ENCODE data around the gene SF1.

The SF1 gene

DNA sequence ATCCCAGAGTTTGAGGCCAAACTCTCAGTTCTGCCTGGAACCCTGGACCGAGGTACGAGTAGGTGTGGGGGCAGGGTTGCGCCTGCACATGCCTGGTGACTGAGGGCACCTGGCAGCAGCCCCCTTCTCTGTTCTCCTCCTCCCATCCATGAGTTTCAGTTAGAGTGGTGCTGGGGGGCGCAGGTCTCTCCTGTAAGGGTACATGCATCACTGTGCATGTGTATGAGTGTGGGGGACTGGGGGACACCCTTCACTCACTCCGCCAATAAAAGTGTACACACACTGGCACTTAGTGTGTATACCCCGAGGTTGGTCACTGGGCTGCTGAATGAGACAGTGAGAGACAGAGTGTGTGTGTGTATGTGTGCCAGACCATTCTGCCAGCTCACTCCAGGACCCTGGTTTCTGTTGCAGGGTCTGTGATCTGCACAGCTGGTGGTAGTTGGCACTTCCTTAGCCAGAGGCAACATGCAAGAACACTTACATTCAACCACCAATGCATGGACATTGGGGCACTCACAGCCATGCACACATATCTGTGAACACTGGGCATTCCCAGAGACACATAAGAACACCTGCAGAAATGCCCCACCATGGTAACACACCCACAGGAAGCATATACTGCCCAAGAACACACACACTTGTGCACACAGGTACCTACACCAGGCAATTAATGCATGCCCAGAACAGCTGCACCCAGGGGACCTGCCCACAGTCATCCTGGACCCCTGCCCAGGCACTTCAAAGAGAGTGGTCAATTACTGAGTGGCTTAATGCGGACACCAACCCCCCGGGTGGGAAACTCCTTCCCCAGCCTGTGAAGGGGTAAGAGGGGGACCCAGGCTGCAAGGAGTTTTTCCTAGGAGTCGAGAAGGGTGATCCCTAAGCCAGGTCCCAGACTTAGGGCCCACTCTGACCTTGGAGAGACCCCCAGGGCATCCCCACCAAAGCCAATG, 54.2 kb downstream of the SF1 start:
- Histone ChIP-seq H3K9me3 (ENCODE audit: control insufficient read depth in 5 of 5, low read length in 5 of 5) (no peaks in the 10 kb centered on the region), H3K9ac (ENCODE audit: low read length in 5 of 5) (no peak overlapping the region), H3K27me3 (ENCODE audit: control insufficient read depth in 5 of 5, insufficient read depth in 4 of 5, low read length in 5 of 5) (peaks cover 16 to 33% (median 29%) of the 10 kb centered on the region in 5 donors), H3K4me3 (ENCODE audit: low read depth in 1 of 5, low read length in 5 of 5) (no peak overlapping the region), H3K27ac (ENCODE audit: low read depth, low read length) (no peak overlapping the region), H3K36me3 (ENCODE audit: control insufficient read depth in 5 of 5, insufficient read depth in 5 of 5, low read length in 5 of 5) (peaks cover 0 to 5% (median 0%) of the 10 kb centered on the region in 5 donors), H3K4me1 (ENCODE audit: control insufficient read depth in 5 of 5, insufficient read depth in 5 of 5, low read length in 5 of 5) (peaks cover 0 to 9% (median 5%) of the 10 kb centered on the region in 5 donors)

DNA sequence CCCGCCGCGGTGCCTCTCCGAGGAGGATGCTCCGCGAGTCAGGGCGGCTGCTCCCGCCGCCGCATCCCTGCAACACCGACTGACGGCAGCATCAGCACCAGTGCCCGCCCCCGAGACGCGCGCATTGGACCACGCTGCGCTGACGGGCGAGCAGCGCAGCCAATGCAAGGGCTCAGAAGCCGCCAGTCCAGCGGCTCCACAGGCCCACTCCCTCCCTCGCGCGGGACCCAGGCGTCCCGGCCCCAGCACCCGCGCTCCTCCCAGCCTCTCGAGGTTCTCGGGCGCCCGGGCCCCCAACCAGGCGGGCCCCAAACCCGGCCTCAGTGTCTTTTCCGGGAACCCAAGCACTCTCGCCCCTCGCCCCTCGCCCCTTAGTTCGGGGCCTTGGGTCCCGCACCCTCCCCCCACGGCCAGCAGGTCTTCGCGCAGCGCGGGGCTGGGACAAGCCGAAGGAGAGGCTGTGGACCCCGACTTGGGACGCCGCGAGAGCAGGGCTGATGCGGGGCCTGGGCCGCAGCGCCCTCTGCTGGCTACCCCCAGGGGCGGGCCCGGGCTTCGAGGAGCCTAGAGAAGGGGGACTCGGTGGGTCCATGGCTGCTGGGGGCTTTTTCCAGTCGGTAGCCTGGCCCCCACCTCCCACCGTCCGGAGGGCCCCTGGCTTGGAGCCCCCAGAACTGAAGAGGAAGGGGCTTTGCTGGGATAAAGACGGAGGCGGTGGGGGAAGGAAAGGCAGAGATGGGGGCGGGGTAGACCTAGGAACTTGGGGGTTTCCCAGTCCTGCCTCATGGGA, 55.0 kb downstream of the SF1 start, which contains the start of gene NRXN2:
TSS of gene NRXN2 (minus strand) at position 81 of the 790 bp plus-strand sequence. CDS start 9,498 bp downstream, outside the sequence.
- Histone ChIP-seq H3K9ac (ENCODE audit: low read length in 5 of 5) (peak within 1 kb of the TSS in 3 of 5 donors; percentile 19 to 60 (median 45)), H3K27ac (ENCODE audit: low read depth, low read length) (no peak within 1 kb of the TSS), H3K4me1 (ENCODE audit: control insufficient read depth in 5 of 5, insufficient read depth in 5 of 5, low read length in 5 of 5) (peaks cover 0 to 9% (median 5%) of the 10 kb centered on the region in 5 donors)

DNA sequence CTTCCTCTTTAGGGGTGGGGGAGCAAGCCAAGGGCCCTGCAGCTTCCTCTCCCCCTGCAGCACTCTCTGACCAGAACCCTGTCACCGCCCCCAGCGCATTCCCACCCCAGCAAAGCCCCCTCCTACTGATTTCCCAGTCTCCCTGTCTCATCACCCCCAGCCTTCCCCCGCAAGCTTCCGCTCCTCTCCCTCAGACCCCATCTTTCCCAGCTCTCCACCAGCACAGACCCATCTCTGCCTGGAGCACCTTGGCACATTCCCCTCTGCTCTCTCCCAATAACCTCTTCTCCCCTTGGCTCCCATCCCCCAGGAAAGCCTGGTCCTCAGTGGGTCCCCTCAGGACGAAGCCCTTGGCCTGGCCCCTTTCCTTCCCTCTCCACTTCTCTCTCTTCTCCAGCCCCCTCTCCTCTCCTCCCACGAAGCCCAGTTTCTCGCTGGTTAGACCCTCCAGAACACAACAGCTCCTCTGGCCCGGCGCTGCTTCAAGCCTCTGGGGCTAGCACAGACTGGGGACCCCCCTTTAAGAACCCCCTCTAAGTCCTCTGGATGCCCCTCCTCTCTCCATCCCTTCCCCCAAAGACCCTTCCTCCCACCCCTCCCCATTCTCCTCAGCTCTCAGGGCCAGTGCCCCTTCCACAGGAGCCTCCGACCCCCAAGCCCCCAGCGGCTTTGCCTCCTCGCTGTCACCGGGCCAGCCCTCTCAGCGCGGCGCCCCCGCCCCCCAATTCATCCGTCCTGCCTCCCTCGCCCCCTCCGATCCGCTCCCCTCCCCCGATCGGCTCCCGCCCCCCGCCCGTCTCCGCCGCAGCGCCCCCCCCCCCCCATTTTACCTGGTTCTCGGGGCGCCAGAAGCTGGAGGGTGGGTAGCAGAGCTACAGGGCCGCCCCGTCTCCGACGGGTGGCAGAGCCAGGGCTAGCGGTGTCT, 55.9 kb downstream of the SF1 start:
- H3K36me3 ChIP-seq (ENCODE audit: control insufficient read depth in 5 of 5, insufficient read depth in 5 of 5, low read length in 5 of 5): no peaks in the 10 kb centered on the region
- no peaks in the 10 kb centered on the region for H3K9me3 ChIP-seq (ENCODE audit: control insufficient read depth in 5 of 5, low read length in 5 of 5)
- no peak overlapping the region for H3K27ac ChIP-seq (ENCODE audit: low read depth, low read length)
- H3K27me3 ChIP-seq (ENCODE audit: control insufficient read depth in 5 of 5, insufficient read depth in 4 of 5, low read length in 5 of 5): peaks cover 33 to 49% (median 41%) of the 10 kb centered on the region in 5 donors
- no peak overlapping the region for H3K9ac ChIP-seq (ENCODE audit: low read length in 5 of 5)
- H3K4me3 ChIP-seq (ENCODE audit: low read depth in 1 of 5, low read length in 5 of 5): no peak overlapping the region
- peaks cover 0 to 9% (median 5%) of the 10 kb centered on the region in 5 donors for H3K4me1 ChIP-seq (ENCODE audit: control insufficient read depth in 5 of 5, insufficient read depth in 5 of 5, low read length in 5 of 5)

More for the DNA sequence above, 55.0 kb downstream of the SF1 start, which contains the start of gene NRXN2:
- Histone ChIP-seq H3K27me3 (ENCODE audit: control insufficient read depth in 5 of 5, insufficient read depth in 4 of 5, low read length in 5 of 5) (peaks cover 25 to 40% (median 32%) of the 10 kb centered on the region in 5 donors), H3K36me3 (ENCODE audit: control insufficient read depth in 5 of 5, insufficient read depth in 5 of 5, low read length in 5 of 5) (peaks cover 0 to 3% (median 0%) of the 10 kb centered on the region in 5 donors), H3K9me3 (ENCODE audit: control insufficient read depth in 5 of 5, low read length in 5 of 5) (no peaks in the 10 kb centered on the region), H3K4me3 (ENCODE audit: low read depth in 1 of 5, low read length in 5 of 5) (peak within 1 kb of the TSS in 4 of 5 donors; percentile 40 to 68 (median 59))

DNA sequence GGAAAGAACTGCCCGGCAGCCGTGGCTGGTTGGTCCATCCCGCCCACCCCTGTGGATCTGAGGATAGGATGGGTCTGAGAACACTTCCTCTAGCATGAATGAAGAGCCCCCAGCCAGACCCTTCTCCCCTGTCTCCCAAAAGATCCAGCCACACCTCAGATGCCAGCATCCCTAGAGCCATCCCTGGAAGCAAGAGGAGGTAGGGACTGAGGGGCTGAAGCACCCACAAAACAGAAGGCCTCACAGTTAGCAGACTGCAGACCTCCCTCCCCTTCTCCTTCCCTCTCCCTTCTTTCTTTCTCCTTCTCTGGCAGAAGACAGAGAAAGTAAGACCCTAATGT, 57.0 kb downstream of the SF1 start:
- no peak overlapping the region for H3K4me3 ChIP-seq (ENCODE audit: low read depth in 1 of 5, low read length in 5 of 5)
- no peak overlapping the region for H3K9ac ChIP-seq (ENCODE audit: low read length in 5 of 5)
- peaks cover 0 to 9% (median 5%) of the 10 kb centered on the region in 5 donors for H3K4me1 ChIP-seq (ENCODE audit: control insufficient read depth in 5 of 5, insufficient read depth in 5 of 5, low read length in 5 of 5)
- peaks cover 44 to 60% (median 51%) of the 10 kb centered on the region in 5 donors for H3K27me3 ChIP-seq (ENCODE audit: control insufficient read depth in 5 of 5, insufficient read depth in 4 of 5, low read length in 5 of 5)
- no peaks in the 10 kb centered on the region for H3K9me3 ChIP-seq (ENCODE audit: control insufficient read depth in 5 of 5, low read length in 5 of 5)
- H3K36me3 ChIP-seq (ENCODE audit: control insufficient read depth in 5 of 5, insufficient read depth in 5 of 5, low read length in 5 of 5): no peaks in the 10 kb centered on the region
- no peak overlapping the region for H3K27ac ChIP-seq (ENCODE audit: low read depth, low read length)

DNA sequence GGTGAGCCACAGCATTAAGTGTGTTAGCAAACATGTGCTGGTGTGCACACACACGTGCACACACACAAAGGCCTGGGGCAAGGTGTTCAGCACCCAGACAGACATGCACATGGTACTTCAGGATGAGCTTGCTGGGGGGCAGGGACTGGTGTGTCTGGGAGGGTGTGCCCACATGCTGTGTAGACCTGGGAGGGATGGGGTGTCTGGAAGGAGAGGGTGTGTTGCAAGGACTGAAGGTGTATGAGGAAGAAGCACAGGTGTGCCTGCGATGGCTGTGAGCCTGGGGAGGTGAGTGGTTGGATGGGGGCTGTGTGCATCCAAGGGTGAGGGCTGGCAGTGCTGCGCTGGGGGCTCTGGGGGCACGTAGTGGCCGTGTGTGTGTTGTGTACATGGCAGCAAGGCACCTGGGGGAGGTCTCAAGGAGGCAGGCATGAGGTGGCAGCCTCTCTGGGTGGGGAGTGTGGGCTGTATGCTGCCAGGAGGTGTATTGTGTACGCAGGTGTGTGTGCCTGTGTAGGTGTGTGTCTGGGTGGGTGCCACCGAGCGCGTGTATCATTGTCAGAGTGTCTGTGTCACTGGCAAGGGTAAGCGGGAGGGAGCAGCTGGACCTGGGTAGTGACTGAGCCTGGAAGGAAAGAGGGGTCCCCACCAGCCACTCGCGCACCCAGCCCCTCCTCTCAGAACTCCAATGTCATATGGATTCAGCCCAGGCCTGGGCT, 57.5 kb downstream of the SF1 start:
- Histone ChIP-seq H3K9ac (ENCODE audit: low read length in 5 of 5) (no peak overlapping the region), H3K9me3 (ENCODE audit: control insufficient read depth in 5 of 5, low read length in 5 of 5) (no peaks in the 10 kb centered on the region), H3K4me3 (ENCODE audit: low read depth in 1 of 5, low read length in 5 of 5) (no peak overlapping the region), H3K36me3 (ENCODE audit: control insufficient read depth in 5 of 5, insufficient read depth in 5 of 5, low read length in 5 of 5) (no peaks in the 10 kb centered on the region), H3K27ac (ENCODE audit: low read depth, low read length) (no peak overlapping the region), H3K27me3 (ENCODE audit: control insufficient read depth in 5 of 5, insufficient read depth in 4 of 5, low read length in 5 of 5) (peaks cover 47 to 65% (median 56%) of the 10 kb centered on the region in 5 donors), H3K4me1 (ENCODE audit: control insufficient read depth in 5 of 5, insufficient read depth in 5 of 5, low read length in 5 of 5) (peaks cover 0 to 9% (median 5%) of the 10 kb centered on the region in 5 donors)

DNA sequence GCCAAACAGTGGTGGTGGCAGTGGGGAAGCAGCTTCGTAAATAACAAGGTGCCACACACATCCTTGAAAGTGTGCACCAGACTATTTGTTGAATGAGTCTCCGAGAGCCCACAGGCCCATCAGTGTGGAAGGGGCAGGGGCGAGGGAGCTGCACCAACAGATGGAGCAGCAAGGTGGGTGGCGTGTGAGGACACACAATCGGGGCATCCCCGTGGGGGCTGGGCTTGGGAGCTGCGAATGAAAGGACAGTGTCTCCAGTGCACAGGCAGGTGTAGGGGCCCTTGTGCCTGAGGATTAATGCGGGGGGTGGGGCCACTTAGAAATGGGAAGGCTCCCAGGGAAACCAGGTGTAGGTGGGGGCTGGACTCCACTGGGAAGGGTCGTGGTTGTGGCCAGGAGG, 58.2 kb downstream of the SF1 start:
- Histone ChIP-seq H3K9ac (ENCODE audit: low read length in 5 of 5) (no peak overlapping the region), H3K36me3 (ENCODE audit: control insufficient read depth in 5 of 5, insufficient read depth in 5 of 5, low read length in 5 of 5) (no peaks in the 10 kb centered on the region), H3K4me1 (ENCODE audit: control insufficient read depth in 5 of 5, insufficient read depth in 5 of 5, low read length in 5 of 5) (peaks cover 0 to 9% (median 5%) of the 10 kb centered on the region in 5 donors), H3K9me3 (ENCODE audit: control insufficient read depth in 5 of 5, low read length in 5 of 5) (peaks cover 0 to under 1% (median 0%) of the 10 kb centered on the region in 5 donors), H3K27me3 (ENCODE audit: control insufficient read depth in 5 of 5, insufficient read depth in 4 of 5, low read length in 5 of 5) (peaks cover 53 to 71% (median 62%) of the 10 kb centered on the region in 5 donors), H3K27ac (ENCODE audit: low read depth, low read length) (no peak overlapping the region), H3K4me3 (ENCODE audit: low read depth in 1 of 5, low read length in 5 of 5) (no peak overlapping the region)

DNA sequence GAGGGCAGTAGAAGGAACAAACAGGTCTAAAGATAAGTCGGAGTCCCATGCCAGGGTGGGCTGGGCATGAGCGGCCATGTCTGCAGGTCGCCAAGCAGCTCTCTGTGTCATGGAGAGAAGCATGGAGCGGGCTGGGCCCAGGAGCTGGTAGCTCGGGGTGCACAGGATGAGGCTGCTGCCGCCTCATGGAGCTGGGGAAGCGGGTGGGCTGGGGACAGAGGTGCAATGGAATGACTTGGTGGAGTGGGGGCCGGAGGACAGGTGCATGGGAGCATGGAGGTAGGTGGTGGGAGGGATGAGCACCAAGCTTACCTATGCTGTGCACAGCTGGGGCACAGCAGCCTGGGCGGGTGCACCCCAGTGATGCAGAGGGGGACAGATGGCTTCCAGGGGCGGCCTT, 58.9 kb downstream of the SF1 start:
- Histone ChIP-seq H3K9ac (ENCODE audit: low read length in 5 of 5) (no peak overlapping the region), H3K9me3 (ENCODE audit: control insufficient read depth in 5 of 5, low read length in 5 of 5) (peaks cover 0 to 3% (median 0%) of the 10 kb centered on the region in 5 donors), H3K27me3 (ENCODE audit: control insufficient read depth in 5 of 5, insufficient read depth in 4 of 5, low read length in 5 of 5) (peaks cover 53 to 76% (median 68%) of the 10 kb centered on the region in 5 donors), H3K27ac (ENCODE audit: low read depth, low read length) (no peak overlapping the region), H3K36me3 (ENCODE audit: control insufficient read depth in 5 of 5, insufficient read depth in 5 of 5, low read length in 5 of 5) (no peaks in the 10 kb centered on the region), H3K4me3 (ENCODE audit: low read depth in 1 of 5, low read length in 5 of 5) (no peak overlapping the region), H3K4me1 (ENCODE audit: control insufficient read depth in 5 of 5, insufficient read depth in 5 of 5, low read length in 5 of 5) (peaks cover 0 to 9% (median 5%) of the 10 kb centered on the region in 5 donors)

DNA sequence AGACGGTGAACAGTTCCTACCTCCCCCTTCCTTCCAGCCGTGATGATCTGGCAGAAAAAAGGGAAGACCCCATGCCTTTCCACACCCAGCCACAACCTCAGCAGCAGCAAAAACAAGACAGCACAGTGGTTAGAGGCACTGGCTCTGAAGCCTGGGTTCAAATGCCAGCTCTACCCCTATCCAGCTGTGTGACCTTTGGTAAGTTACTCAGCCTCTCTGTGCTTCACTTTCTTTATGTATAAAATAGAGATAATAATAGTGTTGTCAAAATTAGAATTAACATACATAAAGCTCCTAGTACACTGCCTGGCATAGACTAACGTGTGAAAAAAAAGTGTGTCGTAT, 59.6 kb downstream of the SF1 start:
- peaks cover 57 to 82% (median 75%) of the 10 kb centered on the region in 5 donors for H3K27me3 ChIP-seq (ENCODE audit: control insufficient read depth in 5 of 5, insufficient read depth in 4 of 5, low read length in 5 of 5)
- no peak overlapping the region for H3K4me3 ChIP-seq (ENCODE audit: low read depth in 1 of 5, low read length in 5 of 5)
- H3K9me3 ChIP-seq (ENCODE audit: control insufficient read depth in 5 of 5, low read length in 5 of 5): peaks cover 0 to 3% (median 0%) of the 10 kb centered on the region in 5 donors
- H3K27ac ChIP-seq (ENCODE audit: low read depth, low read length): no peak overlapping the region
- H3K36me3 ChIP-seq (ENCODE audit: control insufficient read depth in 5 of 5, insufficient read depth in 5 of 5, low read length in 5 of 5): no peaks in the 10 kb centered on the region
- H3K4me1 ChIP-seq (ENCODE audit: control insufficient read depth in 5 of 5, insufficient read depth in 5 of 5, low read length in 5 of 5): peaks cover 0 to 10% (median 5%) of the 10 kb centered on the region in 5 donors
- H3K9ac ChIP-seq (ENCODE audit: low read length in 5 of 5): no peak overlapping the region
